Measurements from ENCODE around the gene DHX38.

DHX38 gene

DNA sequence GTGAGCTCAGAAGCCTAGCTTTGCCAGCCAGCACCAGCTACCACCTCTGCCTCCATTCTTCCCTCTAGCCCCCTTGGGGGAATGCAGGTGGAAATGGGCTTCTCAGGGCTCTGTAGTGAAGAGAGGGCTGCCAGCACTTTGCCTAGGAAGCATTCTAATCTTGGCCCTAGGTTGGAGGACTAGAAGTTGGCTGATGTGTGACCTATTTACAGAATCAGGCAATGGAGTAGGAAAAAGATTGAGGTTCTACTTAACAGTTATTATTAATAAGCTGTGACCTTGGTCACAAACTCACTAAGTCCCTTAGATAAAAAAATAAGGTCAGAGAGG is 19.9 kb downstream of the DHX38 start:
- Histone ChIP-seq H3K4me3 (ENCODE audit: low read depth in 1 of 2, low read length in 2 of 2) (no peak overlapping the region), H3K9me3 (ENCODE audit: control insufficient read depth in 1 of 2, low read length in 2 of 2) (no peaks in the 10 kb centered on the region), H3K27me3 (ENCODE audit: control insufficient read depth in 1 of 2, insufficient read depth in 2 of 2, low read length in 2 of 2) (no peaks in the 10 kb centered on the region), H3K36me3 (ENCODE audit: control insufficient read depth in 1 of 2, insufficient read depth in 2 of 2, low read length in 2 of 2) (peaks cover 38 to 48% of the 10 kb centered on the region in 2 donors), H3K4me1 (ENCODE audit: control insufficient read depth in 1 of 2, insufficient read depth in 2 of 2, low read length in 2 of 2) (no peaks in the 10 kb centered on the region), H3K9ac (ENCODE audit: low read depth in 1 of 2, low read length in 2 of 2) (no peak overlapping the region), H3K27ac (ENCODE audit: low read depth, low read length) (no peak overlapping the region)

DNA sequence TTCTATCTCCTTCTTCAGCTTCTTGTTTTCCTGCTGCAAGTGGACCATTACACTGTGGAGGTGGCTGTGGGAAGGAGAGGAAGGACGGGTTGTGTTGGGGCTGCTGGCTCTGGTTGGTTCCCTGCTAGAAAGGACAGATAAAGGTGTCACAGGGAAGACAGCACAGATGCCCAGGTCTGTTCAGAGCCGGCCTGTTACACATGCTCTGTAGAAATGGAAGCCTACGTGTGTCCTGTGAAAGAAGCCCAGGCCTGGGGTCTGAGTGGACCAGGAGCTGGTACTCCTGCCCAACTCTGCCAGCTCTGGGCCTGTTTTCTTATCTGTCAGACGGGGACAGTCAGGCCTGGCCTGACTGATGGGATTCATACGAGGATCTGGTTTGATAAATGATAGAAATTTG is 26.4 kb downstream of the DHX38 start:
- Histone ChIP-seq H3K27ac (ENCODE audit: low read depth, low read length) (no peak overlapping the region), H3K4me3 (ENCODE audit: low read depth in 1 of 2, low read length in 2 of 2) (no peak overlapping the region), H3K9me3 (ENCODE audit: control insufficient read depth in 1 of 2, low read length in 2 of 2) (no peaks in the 10 kb centered on the region), H3K36me3 (ENCODE audit: control insufficient read depth in 1 of 2, insufficient read depth in 2 of 2, low read length in 2 of 2) (no peaks in the 10 kb centered on the region), H3K9ac (ENCODE audit: low read depth in 1 of 2, low read length in 2 of 2) (no peak overlapping the region), H3K4me1 (ENCODE audit: control insufficient read depth in 1 of 2, insufficient read depth in 2 of 2, low read length in 2 of 2) (peaks cover 1 to 2% of the 10 kb centered on the region in 2 donors), H3K27me3 (ENCODE audit: control insufficient read depth in 1 of 2, insufficient read depth in 2 of 2, low read length in 2 of 2) (no peaks in the 10 kb centered on the region)

DNA sequence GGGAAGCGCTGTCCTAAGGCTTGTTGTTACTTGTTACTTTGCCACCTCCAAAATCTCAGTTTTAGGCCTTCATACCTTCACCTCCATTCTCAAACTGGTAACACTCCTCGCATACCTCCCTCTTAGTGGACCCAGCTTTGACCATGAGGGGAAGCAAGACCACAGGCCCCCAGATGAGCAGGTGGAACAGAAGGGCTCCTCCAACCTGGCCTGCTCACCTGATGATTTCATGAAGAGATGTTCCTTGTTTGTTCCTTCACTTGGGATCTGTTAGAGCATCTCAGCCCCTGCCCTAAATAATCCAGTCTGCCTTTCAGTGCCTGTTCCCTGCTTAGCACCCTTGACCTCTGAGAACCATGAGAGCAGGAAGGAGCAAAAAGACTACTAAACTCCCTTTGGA is 28.7 kb downstream of the DHX38 start:
- Histone ChIP-seq H3K9ac (ENCODE audit: low read depth in 1 of 2, low read length in 2 of 2) (no peak overlapping the region), H3K27me3 (ENCODE audit: control insufficient read depth in 1 of 2, insufficient read depth in 2 of 2, low read length in 2 of 2) (no peaks in the 10 kb centered on the region), H3K9me3 (ENCODE audit: control insufficient read depth in 1 of 2, low read length in 2 of 2) (no peaks in the 10 kb centered on the region), H3K27ac (ENCODE audit: low read depth, low read length) (no peak overlapping the region), H3K4me1 (ENCODE audit: control insufficient read depth in 1 of 2, insufficient read depth in 2 of 2, low read length in 2 of 2) (peaks cover 8 to 11% of the 10 kb centered on the region in 2 donors), H3K4me3 (ENCODE audit: low read depth in 1 of 2, low read length in 2 of 2) (no peak overlapping the region), H3K36me3 (ENCODE audit: control insufficient read depth in 1 of 2, insufficient read depth in 2 of 2, low read length in 2 of 2) (no peaks in the 10 kb centered on the region)

DNA sequence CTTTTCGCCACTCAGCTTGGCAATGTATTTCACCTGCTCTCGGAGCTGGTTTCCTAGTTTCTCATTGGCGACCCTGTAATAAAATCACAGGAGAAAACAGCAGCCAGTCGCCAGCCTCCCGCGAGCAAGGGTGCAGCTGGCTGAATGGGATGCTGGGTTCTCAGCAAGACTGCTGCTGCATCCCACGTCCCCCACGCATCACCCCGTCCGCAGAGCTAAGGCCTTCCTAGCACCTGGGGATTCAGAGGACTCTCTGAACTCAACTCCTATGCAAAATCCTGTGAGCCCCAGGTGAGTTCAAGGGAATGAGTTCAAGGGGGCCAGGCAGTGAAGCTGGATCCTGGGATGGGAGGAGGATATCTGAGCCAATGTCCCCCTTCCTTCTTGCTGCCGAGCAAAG is 29.3 kb downstream of the DHX38 start:
- H3K9ac ChIP-seq (ENCODE audit: low read depth in 1 of 2, low read length in 2 of 2), result no peak overlapping the region
- H3K4me1 ChIP-seq (ENCODE audit: control insufficient read depth in 1 of 2, insufficient read depth in 2 of 2, low read length in 2 of 2), result peaks cover 8 to 11% of the 10 kb centered on the region in 2 donors
- no peak overlapping the region for H3K27ac ChIP-seq (ENCODE audit: low read depth, low read length)
- no peaks in the 10 kb centered on the region for H3K9me3 ChIP-seq (ENCODE audit: control insufficient read depth in 1 of 2, low read length in 2 of 2)
- H3K27me3 ChIP-seq (ENCODE audit: control insufficient read depth in 1 of 2, insufficient read depth in 2 of 2, low read length in 2 of 2), result no peaks in the 10 kb centered on the region
- H3K36me3 ChIP-seq (ENCODE audit: control insufficient read depth in 1 of 2, insufficient read depth in 2 of 2, low read length in 2 of 2), result no peaks in the 10 kb centered on the region
- H3K4me3 ChIP-seq (ENCODE audit: low read depth in 1 of 2, low read length in 2 of 2), result no peak overlapping the region

DNA sequence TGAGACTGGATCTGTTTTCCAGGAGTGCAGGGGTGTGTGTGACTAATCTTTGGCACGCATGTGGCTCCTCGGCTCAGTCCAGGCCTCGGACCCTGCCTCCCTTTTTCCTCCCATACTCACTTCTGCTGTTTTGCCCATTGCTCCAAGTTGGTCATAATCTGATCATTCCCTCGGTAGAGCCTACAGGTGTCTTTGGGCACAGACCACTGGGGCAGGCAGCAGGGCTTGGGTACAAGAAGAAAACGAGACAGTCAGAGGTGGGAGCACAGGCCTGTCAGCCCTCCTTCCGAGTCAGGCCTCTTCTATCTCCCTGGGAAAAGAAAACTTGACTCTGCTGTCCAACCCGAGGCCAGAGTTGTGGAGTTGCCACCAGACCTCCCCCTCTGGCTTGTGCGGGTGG is 29.8 kb downstream of the DHX38 start:
- Histone ChIP-seq H3K4me3 (ENCODE audit: low read depth in 1 of 2, low read length in 2 of 2) (no peak overlapping the region), H3K4me1 (ENCODE audit: control insufficient read depth in 1 of 2, insufficient read depth in 2 of 2, low read length in 2 of 2) (peaks cover 8 to 11% of the 10 kb centered on the region in 2 donors), H3K9me3 (ENCODE audit: control insufficient read depth in 1 of 2, low read length in 2 of 2) (no peaks in the 10 kb centered on the region), H3K27ac (ENCODE audit: low read depth, low read length) (no peak overlapping the region), H3K27me3 (ENCODE audit: control insufficient read depth in 1 of 2, insufficient read depth in 2 of 2, low read length in 2 of 2) (no peaks in the 10 kb centered on the region), H3K9ac (ENCODE audit: low read depth in 1 of 2, low read length in 2 of 2) (no peak overlapping the region), H3K36me3 (ENCODE audit: control insufficient read depth in 1 of 2, insufficient read depth in 2 of 2, low read length in 2 of 2) (no peaks in the 10 kb centered on the region)

DNA sequence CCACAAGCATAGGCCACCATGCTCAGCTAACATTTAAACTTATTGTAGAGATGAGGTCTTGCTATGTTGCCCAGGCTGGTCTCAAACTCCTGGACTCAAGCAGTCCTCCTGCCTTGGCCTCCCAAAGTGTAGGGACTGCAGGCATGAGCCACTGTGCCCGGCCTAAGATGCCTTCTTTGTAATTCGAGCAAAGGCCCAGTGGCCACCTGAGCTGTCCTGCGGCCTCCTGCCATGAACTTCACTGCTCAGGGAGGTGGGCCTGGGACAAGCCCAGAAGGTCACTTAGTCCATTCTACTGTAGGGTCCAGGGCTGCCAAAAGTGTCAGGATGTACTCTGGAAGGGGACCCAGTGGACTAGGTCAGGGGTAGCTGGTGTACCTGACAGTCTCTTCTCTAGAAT is 30.5 kb downstream of the DHX38 start:
- H3K27ac ChIP-seq (ENCODE audit: low read depth, low read length), result no peak overlapping the region
- no peak overlapping the region for H3K9ac ChIP-seq (ENCODE audit: low read depth in 1 of 2, low read length in 2 of 2)
- no peaks in the 10 kb centered on the region for H3K27me3 ChIP-seq (ENCODE audit: control insufficient read depth in 1 of 2, insufficient read depth in 2 of 2, low read length in 2 of 2)
- no peak overlapping the region for H3K4me3 ChIP-seq (ENCODE audit: low read depth in 1 of 2, low read length in 2 of 2)
- H3K9me3 ChIP-seq (ENCODE audit: control insufficient read depth in 1 of 2, low read length in 2 of 2), result no peaks in the 10 kb centered on the region
- H3K36me3 ChIP-seq (ENCODE audit: control insufficient read depth in 1 of 2, insufficient read depth in 2 of 2, low read length in 2 of 2), result no peaks in the 10 kb centered on the region
- H3K4me1 ChIP-seq (ENCODE audit: control insufficient read depth in 1 of 2, insufficient read depth in 2 of 2, low read length in 2 of 2), result peaks cover 8 to 11% of the 10 kb centered on the region in 2 donors

DNA sequence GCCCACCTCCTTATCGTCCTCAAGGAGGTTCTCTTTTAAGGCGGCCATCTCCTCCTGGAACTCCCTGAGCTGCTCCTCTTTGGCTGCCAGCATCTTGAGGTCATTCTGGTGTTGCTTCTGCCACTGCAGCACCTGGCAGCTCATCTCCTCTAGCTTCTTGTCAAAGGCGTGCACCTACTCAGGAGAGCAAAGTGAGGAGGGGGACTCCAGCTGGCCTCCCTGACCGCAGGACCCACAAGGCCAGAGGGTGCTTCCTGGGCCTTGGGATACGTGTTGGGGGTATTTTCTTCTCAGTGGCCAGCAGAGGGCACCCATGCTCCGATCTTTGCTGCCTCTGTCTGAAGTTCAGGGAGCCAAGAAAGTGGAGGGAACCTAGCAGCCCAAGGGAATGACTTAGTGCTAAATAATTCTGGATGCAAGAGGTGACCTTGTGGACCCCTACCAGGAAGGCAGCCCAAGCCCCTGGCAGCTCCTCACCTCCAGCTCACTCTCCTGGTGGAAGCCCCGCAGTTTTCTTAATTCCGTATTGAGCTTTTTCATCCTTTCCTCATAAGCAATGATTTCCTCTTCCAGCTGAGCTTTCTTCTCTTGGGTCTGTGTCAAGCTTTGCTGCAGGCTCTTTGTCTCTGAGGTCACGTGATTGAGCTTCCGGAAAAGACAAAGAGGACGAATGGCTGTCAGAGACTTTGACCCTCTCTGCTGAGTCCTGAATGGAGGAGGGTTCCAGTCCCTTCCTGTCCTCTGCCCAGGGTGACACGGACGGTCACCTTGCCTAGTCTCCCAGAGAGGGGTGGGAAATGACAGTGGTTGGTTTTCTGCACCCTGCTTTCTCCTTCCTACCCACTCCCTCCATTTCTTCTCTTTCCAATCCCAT is 31.4 kb downstream of the DHX38 start:
- Histone ChIP-seq H3K9ac (ENCODE audit: low read depth in 1 of 2, low read length in 2 of 2) (no peak overlapping the region), H3K27ac (ENCODE audit: low read depth, low read length) (no peak overlapping the region), H3K36me3 (ENCODE audit: control insufficient read depth in 1 of 2, insufficient read depth in 2 of 2, low read length in 2 of 2) (no peaks in the 10 kb centered on the region), H3K27me3 (ENCODE audit: control insufficient read depth in 1 of 2, insufficient read depth in 2 of 2, low read length in 2 of 2) (no peaks in the 10 kb centered on the region), H3K4me3 (ENCODE audit: low read depth in 1 of 2, low read length in 2 of 2) (peak overlapping the region in 1 of 2 donors; percentile 19), H3K4me1 (ENCODE audit: control insufficient read depth in 1 of 2, insufficient read depth in 2 of 2, low read length in 2 of 2) (peaks cover 8 to 11% of the 10 kb centered on the region in 2 donors), H3K9me3 (ENCODE audit: control insufficient read depth in 1 of 2, low read length in 2 of 2) (no peaks in the 10 kb centered on the region)

DNA sequence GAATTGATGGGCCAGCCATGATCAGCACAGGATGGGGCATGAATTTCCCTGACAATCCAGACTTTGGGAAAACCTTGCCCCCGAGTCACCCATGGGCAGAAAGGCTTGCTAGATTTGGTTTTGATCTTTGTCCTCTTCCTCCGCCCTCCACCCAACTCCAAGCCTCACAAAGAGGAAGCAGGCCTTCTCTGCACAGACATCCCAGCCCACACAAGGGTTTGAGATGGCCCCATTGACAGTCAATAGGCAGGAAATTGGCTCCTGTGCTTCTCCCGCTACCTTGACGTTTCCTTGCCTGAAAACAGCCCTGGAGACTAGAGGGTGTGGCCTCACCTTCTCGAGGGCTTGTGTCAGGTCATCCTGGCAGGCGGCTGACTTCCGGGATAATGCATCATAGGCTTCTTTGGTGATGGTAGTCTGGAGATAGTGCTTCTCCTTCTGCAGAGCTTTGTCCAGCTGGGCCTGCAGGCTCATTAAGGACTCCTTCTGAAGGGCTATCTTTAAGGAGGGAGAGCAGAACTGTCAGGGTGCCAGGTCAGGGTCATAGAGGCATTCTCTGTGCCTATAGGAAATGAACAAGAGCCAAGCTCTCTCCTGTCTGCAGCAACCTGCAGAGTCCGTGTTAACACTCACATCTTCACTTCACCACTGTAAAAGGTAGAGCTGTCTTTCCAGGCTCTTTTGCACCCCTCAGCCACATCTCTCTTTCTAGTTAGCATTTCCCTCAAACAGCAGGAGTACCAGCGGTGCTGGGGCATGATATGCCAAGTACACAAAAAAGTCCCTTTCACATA is 32.2 kb downstream of the DHX38 start:
- peaks cover 8 to 11% of the 10 kb centered on the region in 2 donors for H3K4me1 ChIP-seq (ENCODE audit: control insufficient read depth in 1 of 2, insufficient read depth in 2 of 2, low read length in 2 of 2)
- H3K4me3 ChIP-seq (ENCODE audit: low read depth in 1 of 2, low read length in 2 of 2), result peak overlapping the region in 1 of 2 donors; percentile 19
- H3K27me3 ChIP-seq (ENCODE audit: control insufficient read depth in 1 of 2, insufficient read depth in 2 of 2, low read length in 2 of 2), result no peaks in the 10 kb centered on the region
- H3K27ac ChIP-seq (ENCODE audit: low read depth, low read length), result no peak overlapping the region
- H3K36me3 ChIP-seq (ENCODE audit: control insufficient read depth in 1 of 2, insufficient read depth in 2 of 2, low read length in 2 of 2), result no peaks in the 10 kb centered on the region
- no peak overlapping the region for H3K9ac ChIP-seq (ENCODE audit: low read depth in 1 of 2, low read length in 2 of 2)
- H3K9me3 ChIP-seq (ENCODE audit: control insufficient read depth in 1 of 2, low read length in 2 of 2), result no peaks in the 10 kb centered on the region

DNA sequence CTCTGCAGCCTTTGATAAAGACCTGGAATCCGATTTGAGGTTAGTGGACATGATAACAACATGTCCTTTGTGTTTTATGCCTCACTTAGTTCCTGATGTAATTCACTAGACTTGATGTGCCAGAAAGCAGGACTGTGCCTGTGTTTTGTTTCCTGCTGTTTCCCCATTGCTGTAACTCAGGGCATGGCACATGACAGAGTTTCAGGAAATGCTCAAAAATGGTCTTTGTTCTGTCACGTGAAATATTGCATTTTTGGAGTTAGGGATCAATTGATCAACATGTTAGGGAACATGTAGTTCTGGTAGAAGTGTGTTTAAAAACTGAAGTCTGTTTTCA is 32.8 kb downstream of the DHX38 start:
- no peak overlapping the region for H3K9ac ChIP-seq (ENCODE audit: low read depth in 1 of 2, low read length in 2 of 2)
- no peak overlapping the region for H3K4me3 ChIP-seq (ENCODE audit: low read depth in 1 of 2, low read length in 2 of 2)
- no peaks in the 10 kb centered on the region for H3K9me3 ChIP-seq (ENCODE audit: control insufficient read depth in 1 of 2, low read length in 2 of 2)
- no peaks in the 10 kb centered on the region for H3K36me3 ChIP-seq (ENCODE audit: control insufficient read depth in 1 of 2, insufficient read depth in 2 of 2, low read length in 2 of 2)
- peaks cover 8 to 11% of the 10 kb centered on the region in 2 donors for H3K4me1 ChIP-seq (ENCODE audit: control insufficient read depth in 1 of 2, insufficient read depth in 2 of 2, low read length in 2 of 2)
- no peaks in the 10 kb centered on the region for H3K27me3 ChIP-seq (ENCODE audit: control insufficient read depth in 1 of 2, insufficient read depth in 2 of 2, low read length in 2 of 2)
- H3K27ac ChIP-seq (ENCODE audit: low read depth, low read length), result no peak overlapping the region

DNA sequence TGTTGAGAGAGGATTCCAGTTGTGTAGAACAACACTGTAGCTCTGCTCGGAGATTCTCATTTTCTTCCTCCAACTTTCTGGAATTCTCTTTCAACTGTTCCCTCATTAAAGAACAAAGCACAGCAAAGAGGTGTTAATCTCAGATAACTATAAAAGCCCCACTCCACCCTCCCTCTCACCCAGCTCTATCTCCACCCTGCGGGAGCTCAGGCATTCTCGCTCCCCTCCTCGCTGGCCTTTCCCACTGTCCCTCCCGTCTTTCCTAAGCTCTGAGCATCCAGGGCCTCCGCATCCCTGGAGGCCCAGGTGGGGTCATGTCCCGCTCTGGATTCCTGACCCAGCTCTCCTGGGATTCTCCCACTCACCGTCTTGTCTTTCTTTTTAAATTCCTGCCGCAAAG is 35.1 kb downstream of the DHX38 start:
- Histone ChIP-seq H3K27me3 (ENCODE audit: control insufficient read depth in 1 of 2, insufficient read depth in 2 of 2, low read length in 2 of 2) (no peaks in the 10 kb centered on the region), H3K4me3 (ENCODE audit: low read depth in 1 of 2, low read length in 2 of 2) (no peak overlapping the region), H3K36me3 (ENCODE audit: control insufficient read depth in 1 of 2, insufficient read depth in 2 of 2, low read length in 2 of 2) (no peaks in the 10 kb centered on the region), H3K27ac (ENCODE audit: low read depth, low read length) (no peak overlapping the region), H3K9ac (ENCODE audit: low read depth in 1 of 2, low read length in 2 of 2) (no peak overlapping the region), H3K9me3 (ENCODE audit: control insufficient read depth in 1 of 2, low read length in 2 of 2) (no peaks in the 10 kb centered on the region), H3K4me1 (ENCODE audit: control insufficient read depth in 1 of 2, insufficient read depth in 2 of 2, low read length in 2 of 2) (peaks cover 8 to 11% of the 10 kb centered on the region in 2 donors)

All from duodenal mucosa (tissue), 2 donors.